IMR-90 (cell line): Measurements from ENCODE around the gene ARNT2. TPM values are rescaled to one million over a fixed set of nuclear protein-coding genes. Genes with fewer than 3 reads are reported as not detected.

ENCODE experiments used
- ATAC-seq: fragments of 200-7000 bp; cut with Tn5 transposase; 2 replicates; pipeline ENCODE4 v1.9.1; 2020; ENCODE audit warnings: low read depth, mild to moderate bottlenecking, moderate library complexity
- BruUV-seq: library from RNA; stranded (reverse); fragments of 400-500 nt; replicated peaks from 2 replicates; lab custom pipeline; 2021; lab: Mats Ljungman, UMichigan
- CTCF ChIA-PET: fragments of 300-600 bp; formaldehyde crosslinking; extraction: SDS; loops from one replicate; lab custom pipeline; 2021; ENCODE audit warnings: antibody characterized with exemption; lab: Yijun Ruan, JAX
- POLR2A ChIA-PET: fragments of 300-600 bp; sonication (Branson Sonifier 250); formaldehyde crosslinking; loops from one replicate; lab custom pipeline; 2022; ENCODE audit warnings: antibody characterized with exemption; ENCODE audit not compliant: unreplicated experiment; lab: Charles Lee
- DNase-seq: peaks from one replicate; pipeline ENCODE4 v3.0.0; 2013
- H2AFZ ChIP-seq: replicated peaks from 2 replicates; pipeline ENCODE3; 2013; ENCODE audit warnings: low read length, mild to moderate bottlenecking; ENCODE audit not compliant: poor library complexity
- H2AK5ac ChIP-seq: 2 replicates; pipeline ENCODE4 v1.6.1; 2013; ENCODE audit warnings: low read depth, low read length, inconsistent platforms
- H2AK9ac ChIP-seq: replicated peaks from 2 replicates; pipeline ENCODE3; 2013; ENCODE audit warnings: mild to moderate bottlenecking, low read depth, low read length, moderate library complexity; ENCODE audit not compliant: poor library complexity
- H2BK120ac ChIP-seq: 2 replicates; pipeline ENCODE4 v1.6.1; 2013; ENCODE audit warnings: low read depth, low read length, inconsistent platforms
- H2BK15ac ChIP-seq: 3 replicates; pipeline ENCODE4 v1.6.1; 2013; ENCODE audit warnings: low read depth, low read length, inconsistent platforms
- H2BK20ac ChIP-seq: 2 replicates; pipeline ENCODE4 v1.6.1; 2013; ENCODE audit warnings: low read depth, mild to moderate bottlenecking, inconsistent platforms, low read length, moderate library complexity
- H2BK5ac ChIP-seq: 2 replicates; pipeline ENCODE4 v1.6.1; 2013; ENCODE audit warnings: mild to moderate bottlenecking, low read depth, low read length, inconsistent platforms; ENCODE audit not compliant: poor library complexity, severe bottlenecking
- H3K14ac ChIP-seq: replicated peaks from 2 replicates; pipeline ENCODE4 v1.6.1; 2013; ENCODE audit warnings: low read depth, low read length, inconsistent platforms
- H3K18ac ChIP-seq: 2 replicates; pipeline ENCODE4 v1.6.1; 2013; ENCODE audit warnings: low read depth, low read length, control low read depth
- H3K23ac ChIP-seq: 2 replicates; pipeline ENCODE4 v1.6.1; 2013; ENCODE audit warnings: low read depth, low read length, inconsistent platforms
- H3K27ac ChIP-seq: 2 replicates; pipeline ENCODE4 v1.5.1; 2013; ENCODE audit warnings: mild to moderate bottlenecking, control low read depth, low read length; ENCODE audit not compliant: insufficient read depth
- H3K27me3 ChIP-seq: 2 replicates; pipeline ENCODE4 v1.6.1; 2013; ENCODE audit warnings: low read length; ENCODE audit not compliant: control insufficient read depth, insufficient read depth
- H3K36me3 ChIP-seq: 2 replicates; pipeline ENCODE4 v1.6.1; 2013; ENCODE audit warnings: low read length, mixed read lengths; ENCODE audit not compliant: control insufficient read depth, insufficient read depth
- H3K4ac ChIP-seq: 2 replicates; pipeline ENCODE4 v1.6.1; 2013; ENCODE audit warnings: low read depth, low read length, inconsistent platforms
- H3K4me1 ChIP-seq: 2 replicates; pipeline ENCODE4 v1.6.1; 2013; ENCODE audit warnings: low read length, mixed read lengths; ENCODE audit not compliant: control insufficient read depth, insufficient read depth
- H3K4me2 ChIP-seq: 2 replicates; pipeline ENCODE4 v1.6.1; 2013; ENCODE audit warnings: low read depth, mild to moderate bottlenecking, control low read depth, low read length, moderate library complexity
- H3K4me3 ChIP-seq: 2 replicates; pipeline ENCODE4 v1.5.1; 2013; ENCODE audit warnings: low read depth, mild to moderate bottlenecking, control low read depth, low read length, moderate library complexity; ENCODE audit not compliant: insufficient read depth
- H3K56ac ChIP-seq: 2 replicates; pipeline ENCODE4 v1.6.1; 2013; ENCODE audit warnings: low read length, inconsistent platforms; ENCODE audit not compliant: insufficient read depth; ENCODE audit errors: extremely low read depth
- H3K79me1 ChIP-seq, 2 experiments: 2 replicates each; pipeline ENCODE4 v1.6.1; 2013; ENCODE audit warnings: low read length in 2 of 2, inconsistent platforms in 1 of 2, low read depth in 1 of 2
- H3K9ac ChIP-seq: 2 replicates; pipeline ENCODE4 v1.6.1; 2013; ENCODE audit warnings: low read depth, low read length, control low read depth
- H3K9me1 ChIP-seq: 2 replicates; pipeline ENCODE4 v1.6.1; 2013; ENCODE audit warnings: low read length, inconsistent platforms; ENCODE audit not compliant: insufficient read depth
- H3K9me3 ChIP-seq: 2 replicates; pipeline ENCODE4 v1.6.1; 2013; ENCODE audit warnings: low read length; ENCODE audit not compliant: control insufficient read depth, insufficient read depth
- H4K20me1 ChIP-seq: 2 replicates; pipeline ENCODE4 v1.6.1; 2013; ENCODE audit warnings: low read length, inconsistent platforms; ENCODE audit not compliant: insufficient read depth
- H4K5ac ChIP-seq: 2 replicates; pipeline ENCODE4 v1.6.1; 2013; ENCODE audit warnings: mild to moderate bottlenecking, low read depth, low read length, control low read depth
- H4K8ac ChIP-seq, 2 experiments: 2 replicates each; pipeline ENCODE4 v1.6.1; 2013; ENCODE audit warnings: low read depth in 2 of 2, low read length in 2 of 2, control low read depth in 1 of 2, inconsistent platforms in 1 of 2
- H4K91ac ChIP-seq: 2 replicates; pipeline ENCODE4 v1.6.1; 2013; ENCODE audit warnings: low read depth, low read length, inconsistent platforms; ENCODE audit not compliant: insufficient read depth
- CEBPB ChIP-seq: IDR thresholded peaks from 2 replicates; pipeline ENCODE4 v1.6.1; 2012; ENCODE audit warnings: low read depth, low read length, improper control_type of control experiment
- CHD1 ChIP-seq: IDR thresholded peaks from 2 replicates; pipeline ENCODE4 v1.6.1; 2012; ENCODE audit warnings: low read depth, low read length, improper control_type of control experiment
- FOS ChIP-seq: fragments of 150-350 bp; IDR thresholded peaks from 2 replicates; pipeline ENCODE4 v1.6.1; 2016; ENCODE audit warnings: low read depth, low read length
- MAFK ChIP-seq: IDR thresholded peaks from 2 replicates; pipeline ENCODE4 v1.6.1; 2012; ENCODE audit warnings: low read depth, low read length, improper control_type of control experiment
- MAZ ChIP-seq: IDR thresholded peaks from 2 replicates; pipeline ENCODE4 v1.6.1; 2012; ENCODE audit warnings: low read depth, mild to moderate bottlenecking, low read length, improper control_type of control experiment, moderate library complexity, borderline replicate concordance
- MXI1 ChIP-seq: IDR thresholded peaks from 2 replicates; pipeline ENCODE4 v1.6.1; 2012; ENCODE audit warnings: low read depth, mild to moderate bottlenecking, low read length, moderate library complexity, borderline replicate concordance
- NFE2L2 ChIP-seq: fragments of 150-350 bp; IDR thresholded peaks from 2 replicates; pipeline ENCODE4 v1.6.1; 2016; ENCODE audit warnings: low read depth, mild to moderate bottlenecking, low read length
- POLR2A ChIP-seq: IDR thresholded peaks from 2 replicates; pipeline ENCODE4 v1.6.1; 2012; ENCODE audit warnings: mild to moderate bottlenecking, low read depth, low read length
- RAD21 ChIP-seq: IDR thresholded peaks from 2 replicates; pipeline ENCODE4 v1.6.1; 2012; ENCODE audit warnings: low read length, improper control_type of control experiment
- RCOR1 ChIP-seq: IDR thresholded peaks from 2 replicates; pipeline ENCODE4 v1.6.1; 2012; ENCODE audit warnings: mild to moderate bottlenecking, low read length, improper control_type of control experiment; ENCODE audit not compliant: insufficient replicate concordance
- SMC3 ChIP-seq: fragments of 150-350 bp; IDR thresholded peaks from 2 replicates; pipeline ENCODE4 v1.6.1; 2016; ENCODE audit warnings: low read depth, mild to moderate bottlenecking, antibody characterized with exemption, low read length, moderate library complexity
- WGBS, 2 experiments: methylation state at CpG; one replicate each; pipeline versions ENCODE4 v1.1.5 to v1.1.7; 2013; ENCODE audit warnings: missing lambda C conversion rate in 2 of 2; ENCODE audit not compliant: insufficient read length in 1 of 2; ENCODE audit errors: extremely low coverage in 2 of 2; 5-methylcytosine and 5-hydroxymethylcytosine counted together
- dilution Hi-C: fragments of 300-500 bp; cut with HindIII; formaldehyde crosslinking; loops from one replicate; pipeline ENCODE4 v1.14.3; 2018; ENCODE audit warnings: low sequenced_read_pairs; ENCODE audit not compliant: unreplicated experiment
- in situ Hi-C: fragments of 300-500 bp; cut with MboI; formaldehyde crosslinking; loops from 3 replicates; pipeline ENCODE4 v1.14.3; 2019; ENCODE audit warnings: low sequenced_read_pairs, inconsistent platforms, mixed read lengths
- intact Hi-C: fragments of 100-400 bp; cut with micrococcal nuclease; formaldehyde crosslinking; loops from 2 replicates; pipeline ENCODE4 v1.10.0; 2022
- polyA plus RNA-seq, 3 experiments: library from polyadenylated mRNA; depleted of rRNA; stranded (reverse); fragments of >200 nt; gene quantifications; 2 replicates each; pipeline ENCODE4 v1.2.3, GENCODE V29; 2012; ENCODE audit warnings: low replicate concordance in 1 of 3
- total RNA-seq: library from RNA; depleted of rRNA; stranded (reverse); fragments of >200 nt; gene quantifications from 2 replicates; pipeline ENCODE4 v1.2.3, GENCODE V29; 2012
- TF ChIP-seq, protein P1 (sequence below): conservative IDR thresholded peaks from 2 replicates; pipeline ENCODE4 v1.5.1; 2012; ENCODE audit warnings: mild to moderate bottlenecking, low read depth, low read length, improper control_type of control experiment
- TF ChIP-seq, protein P2 (sequence below): fragments of 150-350 bp; IDR thresholded peaks from 2 replicates; pipeline ENCODE4 v1.6.1; 2016; ENCODE audit warnings: low read depth, mild to moderate bottlenecking, low read length, moderate library complexity, borderline replicate concordance
- TF ChIP-seq, protein P3 (sequence below): fragments of 150-350 bp; IDR thresholded peaks from 2 replicates; pipeline ENCODE4 v1.6.1; 2017; ENCODE audit warnings: mild to moderate bottlenecking, antibody characterized with exemption, low read length, low read depth

The ARNT2 gene
- total and polyA plus RNA-seq, 2 of the 4 experiments (the other 2 are of a cell fraction), result 18.2 to 19.0 TPM

DNA sequence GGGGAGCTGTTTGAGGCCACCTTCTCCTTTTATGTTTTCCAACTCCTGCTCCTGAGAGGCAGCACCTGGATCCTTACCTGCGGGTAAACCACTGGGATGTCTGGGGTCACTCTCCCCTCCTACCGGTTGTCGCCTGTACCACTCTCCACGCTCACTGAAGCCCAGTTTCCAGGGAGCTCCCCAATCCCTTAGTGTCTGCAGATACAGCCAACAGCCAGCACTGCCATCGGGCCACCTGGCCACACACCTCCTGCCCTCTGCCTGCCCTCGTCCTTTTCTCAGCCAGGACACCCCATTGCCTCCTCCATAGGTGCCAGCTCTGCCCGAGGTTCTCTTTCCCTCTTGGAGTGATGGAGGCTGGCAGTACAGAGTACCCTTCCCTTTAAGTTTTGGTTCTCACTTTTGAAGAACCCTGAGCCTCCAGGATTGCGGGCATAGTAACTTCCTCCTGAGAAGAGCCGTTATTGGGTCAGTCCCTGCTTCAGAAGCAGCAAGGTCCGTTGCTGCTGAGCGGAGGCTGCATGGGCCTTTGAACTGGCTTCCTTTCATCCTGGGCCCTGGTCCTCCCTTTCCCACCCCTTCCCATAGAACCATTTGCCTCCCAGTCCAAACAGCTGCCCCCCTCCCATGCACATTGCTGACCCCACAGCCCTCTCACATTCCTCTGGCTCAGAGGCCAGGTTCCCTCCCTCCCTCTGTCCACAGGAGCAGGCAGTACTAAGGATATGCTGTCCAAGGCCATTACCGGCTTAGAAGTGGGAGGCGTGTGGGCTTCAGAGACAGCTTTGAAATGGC, 30.9 kb downstream of the ARNT2 start:
- H3K79me1 ChIP-seq, result peaks cover 7 to 62% of the 10 kb centered on the region in 2 experiments; a peak in 3 of 4 replicates
- no peak for ATAC-seq
- H3K18ac ChIP-seq, result no peak overlapping the region
- BruUV-seq, result no TSS peak
- H2BK120ac ChIP-seq, result peak overlapping the region; percentile 29
- no peaks in the 10 kb centered on the region for H3K9me3 ChIP-seq
- H3K56ac ChIP-seq, result no peak overlapping the region
- peak overlapping the region; percentile 10; the same call in 1 of the 2 replicates for H2BK20ac ChIP-seq
- H3K9ac ChIP-seq, result no peak overlapping the region
- intact Hi-C loops (no loop called here), dilution Hi-C loops (no loop called here), in situ Hi-C loops (no loop called here)
- H3K23ac ChIP-seq, result no peak overlapping the region
- H2AK5ac ChIP-seq, result peak overlapping the region; percentile 60
- H2BK15ac ChIP-seq, result peak overlapping the region; percentile 21; the same call in 1 of the 3 replicates
- H4K91ac ChIP-seq, result no peak overlapping the region; the same call in 1 of the 2 replicates
- no peak overlapping the region for H3K14ac ChIP-seq
- H2BK5ac ChIP-seq, result no peak overlapping the region
- no peak overlapping the region for H3K4me3 ChIP-seq
- no peaks in the 10 kb centered on the region for H3K36me3 ChIP-seq
- peak overlapping the region; percentile 47 for H3K4ac ChIP-seq
- no peak overlapping the region for H2AFZ ChIP-seq
- ChIA-PET CTCF (no interaction called here), POLR2A (interaction anchor here (0.6 kb wide), 1 partner anchor 11 kb away, joined by 7 read pairs; no protein-coding TSS in a partner anchor)
- H4K5ac ChIP-seq, result no peak overlapping the region
- H4K8ac ChIP-seq, result peak overlapping the region in 1 of 2 experiments; percentile 3; a peak in 1 of 4 replicates
- WGBS, 2 experiments, result 76% methylated on average over 6 of the region's 13 CpGs; no CpG with 5 or more reads in 1 of the 2 experiments
- no peak overlapping the region for H3K4me2 ChIP-seq
- no peaks in the 10 kb centered on the region for H3K27me3 ChIP-seq
- peaks cover 15% of the 10 kb centered on the region for H3K4me1 ChIP-seq
- H4K20me1 ChIP-seq, result no peaks in the 10 kb centered on the region
- DNase-seq, result no peak
- no peak overlapping the region for H2AK9ac ChIP-seq
- H3K27ac ChIP-seq, result no peak overlapping the region
- peaks cover 14% of the 10 kb centered on the region for H3K9me1 ChIP-seq
- TF ChIP-seq CHD1 (no peak), CEBPB (no peak), POLR2A (no peak), FOS (no peak), RAD21 (no peak), SMC3 (no peak), RCOR1 (no peak), NFE2L2 (no peak), MXI1 (no peak), MAZ (no peak), MAFK (no peak)
- TF ChIP-seq, protein P1, sequence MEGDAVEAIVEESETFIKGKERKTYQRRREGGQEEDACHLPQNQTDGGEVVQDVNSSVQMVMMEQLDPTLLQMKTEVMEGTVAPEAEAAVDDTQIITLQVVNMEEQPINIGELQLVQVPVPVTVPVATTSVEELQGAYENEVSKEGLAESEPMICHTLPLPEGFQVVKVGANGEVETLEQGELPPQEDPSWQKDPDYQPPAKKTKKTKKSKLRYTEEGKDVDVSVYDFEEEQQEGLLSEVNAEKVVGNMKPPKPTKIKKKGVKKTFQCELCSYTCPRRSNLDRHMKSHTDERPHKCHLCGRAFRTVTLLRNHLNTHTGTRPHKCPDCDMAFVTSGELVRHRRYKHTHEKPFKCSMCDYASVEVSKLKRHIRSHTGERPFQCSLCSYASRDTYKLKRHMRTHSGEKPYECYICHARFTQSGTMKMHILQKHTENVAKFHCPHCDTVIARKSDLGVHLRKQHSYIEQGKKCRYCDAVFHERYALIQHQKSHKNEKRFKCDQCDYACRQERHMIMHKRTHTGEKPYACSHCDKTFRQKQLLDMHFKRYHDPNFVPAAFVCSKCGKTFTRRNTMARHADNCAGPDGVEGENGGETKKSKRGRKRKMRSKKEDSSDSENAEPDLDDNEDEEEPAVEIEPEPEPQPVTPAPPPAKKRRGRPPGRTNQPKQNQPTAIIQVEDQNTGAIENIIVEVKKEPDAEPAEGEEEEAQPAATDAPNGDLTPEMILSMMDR, result no peak
- TF ChIP-seq, protein P2, sequence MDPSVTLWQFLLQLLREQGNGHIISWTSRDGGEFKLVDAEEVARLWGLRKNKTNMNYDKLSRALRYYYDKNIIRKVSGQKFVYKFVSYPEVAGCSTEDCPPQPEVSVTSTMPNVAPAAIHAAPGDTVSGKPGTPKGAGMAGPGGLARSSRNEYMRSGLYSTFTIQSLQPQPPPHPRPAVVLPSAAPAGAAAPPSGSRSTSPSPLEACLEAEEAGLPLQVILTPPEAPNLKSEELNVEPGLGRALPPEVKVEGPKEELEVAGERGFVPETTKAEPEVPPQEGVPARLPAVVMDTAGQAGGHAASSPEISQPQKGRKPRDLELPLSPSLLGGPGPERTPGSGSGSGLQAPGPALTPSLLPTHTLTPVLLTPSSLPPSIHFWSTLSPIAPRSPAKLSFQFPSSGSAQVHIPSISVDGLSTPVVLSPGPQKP, result no peak
- TF ChIP-seq, protein P3, sequence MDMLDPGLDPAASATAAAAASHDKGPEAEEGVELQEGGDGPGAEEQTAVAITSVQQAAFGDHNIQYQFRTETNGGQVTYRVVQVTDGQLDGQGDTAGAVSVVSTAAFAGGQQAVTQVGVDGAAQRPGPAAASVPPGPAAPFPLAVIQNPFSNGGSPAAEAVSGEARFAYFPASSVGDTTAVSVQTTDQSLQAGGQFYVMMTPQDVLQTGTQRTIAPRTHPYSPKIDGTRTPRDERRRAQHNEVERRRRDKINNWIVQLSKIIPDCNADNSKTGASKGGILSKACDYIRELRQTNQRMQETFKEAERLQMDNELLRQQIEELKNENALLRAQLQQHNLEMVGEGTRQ, result no peak
